Dedifferentiated amniotic fluid mesenchymal stem cell (primary cell): ENCODE measurements around the gene CPAMD8.
"Not testable (repeated sequence)": the region's sequence is repeated elsewhere in the genome, so short reads cannot be mapped to it uniquely, and the experiment has no call there.

Experiments used
- DNase-seq: peaks from one replicate; pipeline ENCODE4 v3.0.0-alpha.2; 2016; ENCODE audit errors: extremely low spot score

Gene CPAMD8

DNA sequence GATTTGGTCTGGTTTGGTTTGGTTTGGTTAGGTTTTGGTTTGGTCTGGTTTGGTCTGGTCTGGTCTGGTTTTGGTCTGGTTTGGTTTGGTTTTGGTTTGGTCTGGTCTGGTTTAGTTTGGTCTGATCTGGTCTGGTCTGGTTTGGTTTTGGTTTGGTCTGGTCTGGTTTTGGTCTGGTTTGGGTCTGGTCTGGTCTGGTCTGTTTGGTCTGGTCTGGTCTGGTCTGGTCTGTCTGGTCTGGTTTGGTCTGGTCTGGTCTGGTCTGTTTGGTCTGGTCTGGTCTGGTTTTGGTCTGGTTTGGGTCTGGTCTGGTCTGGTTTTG, 151.7 kb downstream of the CPAMD8 start:
- not testable (repeated sequence) for DNase-seq

DNA sequence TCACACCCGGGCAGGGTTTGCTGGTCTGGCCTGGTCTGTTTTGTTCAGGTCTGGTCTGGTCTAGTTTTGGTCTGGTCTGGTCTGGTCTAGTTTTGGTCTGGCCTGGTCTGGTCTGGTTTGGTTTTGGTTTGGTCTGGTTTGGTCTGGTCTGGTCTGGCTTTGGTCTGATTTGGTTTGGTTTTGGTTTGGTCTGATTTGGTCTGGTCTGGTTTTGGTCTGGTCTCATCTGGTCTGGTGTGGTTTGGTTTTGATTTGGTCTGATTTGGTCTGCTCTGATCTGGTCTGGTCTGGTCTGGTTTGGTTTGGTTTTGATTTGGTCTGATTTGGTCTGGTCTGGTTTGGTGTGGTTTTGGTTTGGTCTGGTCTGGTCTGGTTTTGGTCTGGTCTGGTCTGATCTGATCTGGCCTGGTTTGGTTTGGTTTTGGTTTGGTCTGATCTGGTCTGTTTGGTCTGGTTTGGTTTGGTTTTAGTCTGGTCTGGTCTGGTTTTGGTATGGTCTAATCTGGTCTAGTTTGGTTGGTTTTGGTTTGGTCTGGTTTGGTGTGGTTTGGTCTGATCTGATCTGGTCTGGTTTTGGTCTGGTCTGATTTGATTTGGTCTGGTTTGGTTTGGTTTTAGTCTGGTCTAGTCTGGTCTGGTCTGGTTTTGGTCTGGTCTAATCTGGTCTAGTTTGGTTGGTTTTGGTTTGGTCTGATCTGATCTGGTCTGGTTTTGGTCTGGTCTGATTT, 152.2 kb downstream of the CPAMD8 start:
- no peak for DNase-seq

DNA sequence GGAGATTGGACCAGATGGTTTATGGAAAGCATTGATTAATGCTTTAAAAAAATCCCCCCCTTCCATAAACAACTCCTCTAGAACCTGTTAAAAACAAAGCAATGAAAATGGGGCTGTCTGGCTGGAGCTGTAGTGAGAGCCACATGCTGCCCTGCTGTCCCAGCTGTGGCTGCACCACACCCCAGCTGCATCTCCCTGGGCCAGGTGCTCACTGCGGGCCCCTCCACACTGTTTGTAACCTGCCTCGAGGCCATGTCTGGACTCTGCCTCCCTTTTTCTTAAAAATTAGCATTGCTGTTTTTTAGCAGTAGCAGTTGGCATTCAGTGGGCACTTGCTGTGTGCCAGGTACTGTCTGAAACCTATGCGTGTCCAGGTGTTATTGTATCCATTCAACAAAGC, 153.0 kb downstream of the CPAMD8 start:
- no peak for DNase-seq

DNA sequence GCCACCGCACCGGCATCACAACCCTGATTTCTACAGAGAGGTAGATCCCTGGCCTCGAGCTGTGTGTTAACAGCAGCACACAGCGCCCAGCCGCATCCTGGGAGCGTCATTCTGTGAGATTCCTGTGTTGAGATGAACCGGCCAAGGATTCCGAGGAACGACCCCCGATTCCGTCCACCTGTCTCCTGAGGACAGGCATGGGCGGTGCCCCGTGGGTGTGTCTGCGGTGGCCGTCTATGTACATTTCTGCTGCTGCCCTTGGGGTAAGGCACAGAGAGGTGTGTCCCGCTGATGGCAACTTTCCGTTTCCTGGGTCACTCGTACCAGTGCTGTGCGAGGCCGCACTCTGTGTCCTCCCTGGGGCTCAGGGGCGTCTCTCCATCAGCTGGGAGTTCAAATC, 153.9 kb downstream of the CPAMD8 start:
- no peak for DNase-seq

DNA sequence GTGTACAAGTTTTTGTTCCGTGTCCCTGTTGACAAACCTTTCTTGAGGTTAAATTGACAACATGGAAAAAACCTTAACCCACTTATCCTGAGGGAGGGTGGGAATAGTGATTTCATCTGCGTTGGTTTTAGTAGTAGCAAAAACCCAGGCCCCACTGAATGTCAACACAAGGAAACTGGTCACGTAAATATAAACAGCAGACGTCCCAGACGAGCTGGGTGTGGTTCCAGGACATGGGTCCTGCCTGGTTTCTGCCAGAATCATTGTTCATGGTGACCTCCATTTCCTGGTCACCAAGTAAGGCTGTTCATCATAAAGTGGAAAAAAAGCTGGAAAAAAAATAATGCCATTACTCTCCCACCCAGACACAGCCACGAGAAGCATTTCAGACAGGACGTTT, 154.7 kb downstream of the CPAMD8 start:
- no peak for DNase-seq

DNA sequence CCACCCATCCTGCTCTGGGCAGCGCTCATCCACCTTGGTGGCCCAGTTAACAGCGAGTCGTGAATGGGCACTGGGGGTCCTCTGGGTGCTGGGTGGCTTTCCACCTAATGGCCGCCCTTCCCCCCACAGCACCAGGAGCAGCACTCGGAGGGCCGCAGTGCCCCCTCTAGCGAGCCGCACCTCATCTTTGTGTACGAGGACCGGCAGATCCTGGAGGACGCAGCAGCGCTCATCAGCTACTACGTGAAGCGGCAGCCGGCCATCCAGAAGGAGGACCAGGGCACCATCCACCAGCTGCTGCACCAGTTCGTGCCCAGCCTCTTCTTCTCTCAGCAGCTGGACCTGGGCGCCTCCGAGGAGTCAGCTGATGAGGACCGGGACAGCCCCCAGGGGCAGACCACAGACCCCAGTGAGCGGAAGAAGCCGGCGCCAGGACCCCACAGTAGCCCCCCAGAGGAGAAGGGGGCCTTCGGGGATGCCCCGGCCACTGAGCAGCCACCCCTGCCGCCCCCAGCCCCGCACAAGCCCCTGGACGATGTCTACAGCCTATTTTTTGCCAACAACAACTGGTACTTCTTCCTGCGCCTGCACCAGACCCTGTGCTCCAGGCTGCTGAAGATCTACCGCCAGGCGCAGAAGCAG, 157.2 kb downstream of the CPAMD8 start:
- DNase-seq = no peak

DNA sequence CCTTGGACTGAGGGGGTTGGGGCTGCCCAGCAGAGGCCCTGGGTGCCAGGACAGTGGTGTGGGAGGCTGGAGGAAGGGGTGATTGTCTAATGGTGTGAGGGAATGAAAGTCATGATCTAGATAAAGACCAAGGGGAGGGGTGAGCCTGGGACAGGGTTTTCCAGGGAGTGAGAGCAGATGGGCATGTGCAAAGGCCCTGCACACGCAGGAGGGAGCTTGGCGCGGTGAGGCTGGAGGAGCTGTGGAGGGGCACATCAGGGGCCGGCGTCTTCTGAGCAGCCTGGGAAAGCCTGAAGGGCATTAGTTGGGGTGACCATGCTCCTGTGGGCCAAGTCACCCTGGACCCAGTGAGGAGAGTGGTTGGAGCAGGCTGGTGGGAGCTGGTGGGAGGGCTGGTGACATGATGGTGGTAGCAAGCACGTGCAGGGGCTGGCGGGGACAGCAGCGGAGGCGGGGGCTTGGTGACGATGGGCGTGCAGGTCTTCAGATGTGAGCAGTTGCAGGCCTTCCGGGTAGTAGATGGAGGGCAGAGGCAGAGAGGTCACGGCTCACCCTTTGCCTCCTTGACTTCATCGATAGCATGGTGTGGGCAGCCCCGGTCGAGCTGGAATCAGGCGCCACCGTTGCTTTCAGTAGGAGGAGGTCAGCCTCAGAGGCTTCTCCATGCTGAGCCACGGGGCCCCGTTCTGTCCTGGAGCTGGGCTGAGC, 158.0 kb downstream of the CPAMD8 start:
- DNase-seq = no peak

DNA sequence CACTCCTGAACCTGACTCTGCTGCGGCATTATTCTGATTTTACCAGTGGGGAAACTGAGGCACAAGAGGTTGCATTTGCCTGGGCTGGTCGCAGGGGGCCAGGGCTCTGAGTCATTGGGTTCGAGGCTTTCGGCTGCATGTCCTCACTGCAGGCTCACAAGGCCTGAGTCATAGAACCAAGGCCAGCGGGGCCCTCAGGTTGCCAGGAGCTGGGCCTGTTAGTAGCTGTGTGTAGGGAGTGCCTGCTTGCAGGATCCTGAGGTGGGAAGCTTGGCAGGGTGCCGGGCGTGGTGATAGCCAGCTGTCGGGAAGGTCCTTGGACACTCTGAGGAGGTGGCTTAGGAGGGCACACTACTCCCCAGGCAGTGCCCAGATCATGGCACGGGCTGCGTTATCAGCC, 159.4 kb downstream of the CPAMD8 start:
- DNase-seq = no peak

DNA sequence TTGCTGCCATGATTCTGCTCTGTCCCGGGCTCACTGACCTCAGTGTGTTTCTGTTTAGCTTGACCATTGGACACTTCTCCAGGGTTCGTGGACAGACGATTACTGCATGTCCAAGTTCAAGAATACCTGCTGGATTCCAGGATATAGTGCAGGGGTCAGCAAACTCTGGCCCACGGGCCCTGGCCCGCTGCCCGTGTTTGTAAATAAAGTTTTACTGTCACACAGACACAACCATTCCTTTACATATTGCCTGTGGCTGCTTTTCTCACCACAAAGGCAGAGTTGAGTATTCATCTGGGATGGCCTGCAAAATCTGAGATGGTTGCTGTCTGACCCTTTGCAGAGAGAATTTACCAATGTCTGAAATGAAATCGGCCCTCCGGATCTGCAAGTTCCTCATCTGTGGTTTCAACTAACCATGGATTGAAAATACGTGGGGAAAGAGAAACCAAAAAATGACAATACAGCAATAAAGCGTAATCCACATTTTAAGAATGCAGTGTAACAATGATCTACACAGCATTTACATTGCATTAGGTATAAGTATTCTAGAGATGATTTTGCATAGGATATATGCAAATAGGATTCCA, 163.7 kb downstream of the CPAMD8 start:
- no peak for DNase-seq

DNA sequence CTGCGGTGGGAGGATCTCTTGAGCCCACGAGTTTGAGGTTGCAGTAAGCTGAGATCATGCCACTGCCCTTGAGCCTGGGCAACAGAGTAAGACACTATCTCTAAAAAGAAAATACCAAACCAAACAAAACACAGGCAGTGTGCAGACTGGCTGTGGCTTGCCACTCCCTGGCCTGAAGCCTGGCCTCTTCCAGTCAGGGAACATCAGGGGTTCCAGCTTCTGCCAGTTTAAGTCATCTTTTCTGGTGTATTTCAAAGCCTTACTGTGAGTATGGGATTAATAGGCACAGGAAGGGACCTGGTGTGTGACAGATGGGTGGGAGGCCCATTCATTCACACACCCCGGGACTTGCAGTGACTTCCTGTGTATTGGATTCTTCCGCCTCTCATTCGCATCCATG, 164.8 kb downstream of the CPAMD8 start:
- no peak for DNase-seq

DNA sequence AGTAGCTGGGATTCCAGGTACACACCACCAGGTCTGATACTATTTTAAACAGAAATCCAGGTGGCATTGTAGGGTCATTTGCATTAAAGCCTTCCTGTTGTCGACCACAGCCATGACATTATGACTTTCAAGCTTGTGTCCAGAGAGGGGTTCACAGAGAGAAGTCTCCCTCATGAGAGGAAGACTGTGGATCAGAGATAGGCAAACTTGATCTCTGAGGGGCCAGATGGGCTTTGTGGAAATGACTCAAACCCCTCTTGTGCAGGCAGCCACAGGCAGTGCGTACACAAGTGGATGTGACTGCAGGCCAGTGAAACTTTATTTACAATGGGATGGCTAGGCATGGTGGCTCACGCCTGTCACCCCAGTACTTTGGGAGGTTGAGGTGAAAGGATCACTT, 165.6 kb downstream of the CPAMD8 start:
- DNase-seq = no peak

DNA sequence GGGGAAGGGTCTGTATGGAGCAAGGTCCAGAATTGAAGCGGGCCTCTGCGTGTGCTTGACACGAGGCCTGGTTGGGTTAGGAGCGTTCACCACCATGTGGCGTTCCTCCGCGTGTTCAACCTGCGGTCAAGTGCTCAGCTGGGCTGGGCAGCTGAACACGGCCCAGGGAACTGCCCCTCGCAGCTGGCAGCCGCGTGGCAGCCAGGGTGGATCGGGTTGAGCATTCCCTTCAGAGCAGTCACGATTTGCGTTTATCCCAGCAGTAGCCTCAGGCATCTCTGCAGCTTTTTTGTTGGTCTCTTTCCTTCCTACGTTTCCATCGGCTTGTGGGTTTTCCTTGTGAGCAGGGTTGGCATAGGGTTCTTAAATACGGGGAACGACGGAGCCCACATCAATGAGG, 166.5 kb downstream of the CPAMD8 start:
- DNase-seq = no peak

DNA sequence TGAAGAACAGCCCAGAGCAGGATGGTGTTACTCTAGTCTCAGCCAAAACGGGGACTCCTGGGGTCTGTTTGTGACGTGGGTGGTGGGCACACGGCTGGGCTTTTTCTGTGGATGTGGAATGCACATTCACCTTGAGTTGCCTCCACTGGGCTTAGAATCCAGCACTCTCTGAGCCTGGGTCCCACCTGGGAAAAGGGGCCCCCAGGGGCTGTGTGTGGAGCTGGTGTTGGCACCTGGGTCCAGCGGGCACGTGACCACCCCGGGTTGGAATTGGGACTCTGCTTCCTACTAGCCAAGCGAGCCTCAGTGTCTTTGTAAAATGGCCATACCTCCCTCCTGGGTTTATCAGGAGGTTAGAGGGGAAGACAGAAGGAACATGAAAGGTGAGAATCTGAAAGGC, 167.0 kb downstream of the CPAMD8 start:
- no peak for DNase-seq

DNA sequence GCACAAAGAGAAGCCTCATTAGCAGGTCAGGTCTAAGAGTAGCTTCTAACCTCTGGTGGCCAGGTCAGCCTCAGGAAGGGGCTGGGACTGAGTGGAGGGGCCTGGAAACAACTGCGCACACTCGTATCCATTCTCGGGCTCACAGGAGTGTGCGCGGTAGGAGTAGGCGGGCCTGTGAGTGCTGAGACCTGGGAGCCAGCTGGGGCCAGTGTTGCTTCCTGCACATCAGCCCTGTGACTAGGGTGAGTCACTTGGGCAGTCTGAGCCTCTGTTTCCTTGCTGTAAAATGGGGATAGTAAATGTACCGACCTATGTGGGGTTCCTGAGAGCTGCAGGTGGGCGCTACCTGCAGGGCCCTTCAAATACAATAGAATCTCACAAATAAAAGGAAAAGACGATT, 170.5 kb downstream of the CPAMD8 start:
- no peak for DNase-seq

DNA sequence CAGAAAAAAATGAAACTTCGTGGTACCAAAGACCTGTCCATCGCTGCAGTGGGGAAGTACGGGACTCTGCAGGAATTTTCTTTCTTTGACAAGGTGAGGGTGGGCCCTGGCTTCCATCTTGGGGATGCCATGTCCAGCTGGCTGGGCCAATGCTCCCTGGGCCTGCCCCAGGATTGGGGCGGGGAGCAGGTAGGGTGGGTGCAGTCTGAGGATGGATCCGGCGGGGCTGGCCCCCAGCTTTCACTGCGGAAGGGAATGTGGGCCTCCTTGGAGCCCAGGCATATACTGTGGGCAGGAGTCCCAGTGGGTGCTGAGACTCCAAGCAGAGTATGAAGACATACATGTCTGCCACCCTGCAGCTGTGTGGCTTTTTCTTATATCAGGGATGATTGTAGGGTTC, 173.5 kb downstream of the CPAMD8 start:
- no peak for DNase-seq

DNA sequence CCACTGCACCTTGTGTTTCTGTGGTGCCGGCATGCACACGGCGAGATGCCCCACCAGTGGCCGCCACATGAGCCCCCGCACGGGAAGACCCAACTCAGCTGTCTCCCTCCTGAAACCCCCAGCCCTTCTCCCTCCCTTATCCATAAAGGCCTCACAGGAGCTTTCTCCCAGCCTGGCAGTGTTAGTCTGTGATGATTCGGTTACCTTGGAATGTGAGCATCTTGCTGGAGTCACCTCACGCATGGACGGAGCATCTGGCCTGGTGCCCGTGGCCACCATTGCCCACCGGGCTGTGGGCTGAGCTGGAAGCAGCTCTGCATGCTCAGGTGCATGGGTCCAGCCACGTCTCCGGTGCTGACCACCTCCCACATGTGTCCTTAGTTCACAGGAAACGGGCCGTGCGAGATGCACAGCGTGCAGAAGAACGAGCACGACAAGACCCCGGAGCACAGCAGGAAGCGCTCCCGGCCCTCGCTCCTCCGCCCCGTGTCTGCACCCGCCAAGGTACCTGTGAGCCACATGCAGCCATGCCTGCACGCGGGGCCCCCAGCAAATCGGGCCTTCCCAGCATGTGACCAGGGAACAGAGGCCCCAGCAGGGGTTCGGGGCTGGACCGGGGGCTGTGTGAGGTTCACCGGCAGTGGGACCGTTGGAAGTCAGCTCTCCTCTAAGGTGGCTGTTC, 175.4 kb downstream of the CPAMD8 start:
- DNase-seq = no peak

DNA sequence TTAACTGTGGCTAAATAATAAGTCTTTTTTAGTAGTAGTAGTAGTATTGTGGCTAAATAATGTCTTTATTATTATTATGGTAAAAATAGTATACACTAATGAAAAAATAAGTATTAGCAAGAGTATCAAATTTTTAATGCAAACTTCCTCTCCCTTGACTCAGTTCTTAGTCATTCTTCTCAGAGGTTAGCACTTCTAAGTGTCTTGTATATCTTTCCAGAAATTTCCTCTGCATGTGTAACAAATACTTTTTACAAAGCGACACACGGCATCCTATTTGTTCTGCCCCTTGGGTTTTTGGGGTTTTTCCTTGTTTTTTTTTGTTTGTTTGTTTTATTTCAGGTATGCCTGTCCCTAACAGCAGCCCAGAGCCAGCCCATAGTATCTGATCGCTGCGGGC, 176.5 kb downstream of the CPAMD8 start:
- DNase-seq = no peak

DNA sequence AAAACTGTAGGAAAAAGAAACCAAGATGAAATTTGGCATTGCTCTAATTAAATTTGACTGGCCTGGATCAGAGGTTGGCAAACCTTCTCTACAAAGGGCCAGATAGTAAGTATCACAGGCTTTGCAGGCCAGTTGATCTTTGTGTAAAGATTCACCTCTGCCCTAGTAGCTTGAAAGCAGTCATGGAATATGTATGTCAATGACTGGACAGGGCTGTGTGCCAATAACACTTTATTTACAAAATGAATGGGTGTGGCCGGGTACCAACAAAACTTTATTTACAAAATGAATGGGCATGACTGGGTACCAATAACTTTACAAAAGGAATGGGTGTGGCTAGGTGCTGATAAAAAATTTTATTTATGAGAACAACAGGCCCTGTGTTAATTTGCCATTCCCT, 177.4 kb downstream of the CPAMD8 start:
- no peak for DNase-seq

DNA sequence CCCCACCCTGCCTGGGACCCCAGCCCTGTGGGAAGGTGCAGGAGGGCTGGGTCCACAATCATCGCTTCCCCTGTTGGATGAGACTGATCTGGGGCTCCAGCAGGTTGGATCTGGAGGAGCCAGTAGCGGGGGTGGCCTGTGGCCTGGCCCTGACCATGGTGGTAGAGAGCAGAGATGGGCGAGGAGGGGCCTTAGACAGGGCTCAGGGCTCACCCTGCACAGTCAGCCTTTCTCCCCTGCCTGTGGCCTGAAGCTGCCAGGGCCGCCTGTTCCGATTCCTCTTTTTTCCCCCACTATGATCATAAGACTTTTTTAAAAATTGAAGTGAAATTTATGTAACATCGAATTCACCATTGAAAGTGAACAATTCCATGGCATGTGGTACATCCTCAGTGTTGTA, 179.2 kb downstream of the CPAMD8 start:
- no peak for DNase-seq

DNA sequence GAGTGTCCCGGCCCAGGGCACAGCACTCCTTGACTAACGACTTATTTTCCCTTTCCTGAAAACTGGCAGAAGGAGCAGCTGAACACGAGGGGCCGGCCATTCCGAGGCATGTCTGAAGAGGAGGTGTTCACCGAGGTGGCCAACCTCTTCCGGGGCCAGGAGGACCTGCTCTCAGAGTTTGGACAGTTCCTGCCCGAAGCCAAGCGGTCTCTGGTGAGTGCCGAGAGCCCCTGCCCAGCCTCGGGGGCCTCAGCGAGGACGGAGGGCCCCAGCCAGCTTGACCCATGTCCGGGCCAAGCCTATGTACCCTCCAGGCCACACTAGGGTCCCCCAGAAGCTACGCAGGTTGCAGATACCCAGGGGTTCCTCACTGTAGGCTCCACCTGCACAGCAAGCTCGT, 179.7 kb downstream of the CPAMD8 start:
- DNase-seq = no peak
